ENCODE results near the gene TMEM140. TPM values are rescaled to one million over a fixed set of nuclear protein-coding genes. Genes with fewer than 3 reads are reported as not detected.

TMEM140 gene
- total and polyA plus RNA-seq, 9 of the 15 experiments (the other 6 are each of a cell fraction or from before 2014, with no cell fraction given): 0.03 to 0.82 (median 0.23) TPM

DNA sequence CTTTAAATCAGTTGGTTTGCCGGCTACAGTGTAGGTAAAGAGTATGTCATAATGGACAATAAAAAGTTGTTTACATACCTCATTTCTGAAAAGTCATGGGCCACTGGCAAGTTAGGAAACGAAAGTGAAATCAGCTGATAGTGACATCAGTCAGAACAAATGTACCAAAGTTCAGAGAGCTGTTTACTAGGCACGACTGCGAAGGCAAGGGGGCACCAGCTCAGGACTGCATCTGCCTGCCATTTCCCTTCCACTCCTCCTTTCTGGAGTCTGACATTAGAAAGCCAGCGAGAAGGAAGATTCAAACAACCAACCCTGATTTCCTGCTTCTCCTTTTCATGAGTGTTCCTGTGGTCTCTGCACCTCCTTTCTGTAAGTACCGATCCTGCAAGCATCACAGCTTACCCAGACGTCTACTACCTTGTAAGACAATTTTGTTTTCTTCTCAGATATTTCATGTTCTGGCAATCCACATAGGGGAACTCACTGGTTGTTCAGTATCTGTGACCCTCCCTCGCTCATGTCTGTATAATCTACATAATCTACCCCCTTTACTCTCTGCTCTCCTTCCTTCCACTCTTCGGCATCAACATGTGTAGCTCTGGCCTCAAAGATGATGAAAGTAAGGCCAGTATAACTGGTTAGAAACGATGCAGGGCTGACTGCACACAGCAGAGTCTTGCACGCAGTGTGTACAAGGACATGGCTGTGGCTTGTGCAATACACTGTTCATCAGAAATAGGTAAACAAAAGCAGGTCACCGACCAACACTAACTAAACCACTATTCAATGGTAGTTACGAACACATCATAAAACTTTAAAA lies at the start of gene TMEM140 (continued):
- TF ChIP-seq ZNF778 (CRISPR knock-in tag; IDR thresholded peaks at IDR 0.05) (no peak), MED1 (CRISPR knock-in tag; IDR thresholded peaks at IDR 0.05; ENCODE audit: borderline replicate concordance) (no peak), ZKSCAN3 (CRISPR knock-in tag; IDR thresholded peaks at IDR 0.05) (no peak), DMBX1 (CRISPR knock-in tag; IDR thresholded peaks at IDR 0.05; ENCODE audit: borderline replicate concordance) (no peak), BRD4 (IDR thresholded peaks at IDR 0.05) (no peak), GABPB1 (CRISPR knock-in tag; IDR thresholded peaks at IDR 0.05) (no peak), ZBTB7A (IDR thresholded peaks at IDR 0.05; ENCODE audit: borderline replicate concordance, control insufficient read depth, low read depth, low read length) (no peak), HNRNPL (IDR thresholded peaks at IDR 0.05; ENCODE audit: low read depth, low read length) (no peak), NONO (IDR thresholded peaks at IDR 0.05; ENCODE audit: low read depth in 2 of 2, low read length in 1 of 2) (no peak)
- TF ChIP-seq, protein P1, sequence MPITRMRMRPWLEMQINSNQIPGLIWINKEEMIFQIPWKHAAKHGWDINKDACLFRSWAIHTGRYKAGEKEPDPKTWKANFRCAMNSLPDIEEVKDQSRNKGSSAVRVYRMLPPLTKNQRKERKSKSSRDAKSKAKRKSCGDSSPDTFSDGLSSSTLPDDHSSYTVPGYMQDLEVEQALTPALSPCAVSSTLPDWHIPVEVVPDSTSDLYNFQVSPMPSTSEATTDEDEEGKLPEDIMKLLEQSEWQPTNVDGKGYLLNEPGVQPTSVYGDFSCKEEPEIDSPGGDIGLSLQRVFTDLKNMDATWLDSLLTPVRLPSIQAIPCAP (CRISPR knock-in tag; IDR thresholded peaks at IDR 0.05; ENCODE audit: borderline replicate concordance): no peak
- TF ChIP-seq, protein P2, sequence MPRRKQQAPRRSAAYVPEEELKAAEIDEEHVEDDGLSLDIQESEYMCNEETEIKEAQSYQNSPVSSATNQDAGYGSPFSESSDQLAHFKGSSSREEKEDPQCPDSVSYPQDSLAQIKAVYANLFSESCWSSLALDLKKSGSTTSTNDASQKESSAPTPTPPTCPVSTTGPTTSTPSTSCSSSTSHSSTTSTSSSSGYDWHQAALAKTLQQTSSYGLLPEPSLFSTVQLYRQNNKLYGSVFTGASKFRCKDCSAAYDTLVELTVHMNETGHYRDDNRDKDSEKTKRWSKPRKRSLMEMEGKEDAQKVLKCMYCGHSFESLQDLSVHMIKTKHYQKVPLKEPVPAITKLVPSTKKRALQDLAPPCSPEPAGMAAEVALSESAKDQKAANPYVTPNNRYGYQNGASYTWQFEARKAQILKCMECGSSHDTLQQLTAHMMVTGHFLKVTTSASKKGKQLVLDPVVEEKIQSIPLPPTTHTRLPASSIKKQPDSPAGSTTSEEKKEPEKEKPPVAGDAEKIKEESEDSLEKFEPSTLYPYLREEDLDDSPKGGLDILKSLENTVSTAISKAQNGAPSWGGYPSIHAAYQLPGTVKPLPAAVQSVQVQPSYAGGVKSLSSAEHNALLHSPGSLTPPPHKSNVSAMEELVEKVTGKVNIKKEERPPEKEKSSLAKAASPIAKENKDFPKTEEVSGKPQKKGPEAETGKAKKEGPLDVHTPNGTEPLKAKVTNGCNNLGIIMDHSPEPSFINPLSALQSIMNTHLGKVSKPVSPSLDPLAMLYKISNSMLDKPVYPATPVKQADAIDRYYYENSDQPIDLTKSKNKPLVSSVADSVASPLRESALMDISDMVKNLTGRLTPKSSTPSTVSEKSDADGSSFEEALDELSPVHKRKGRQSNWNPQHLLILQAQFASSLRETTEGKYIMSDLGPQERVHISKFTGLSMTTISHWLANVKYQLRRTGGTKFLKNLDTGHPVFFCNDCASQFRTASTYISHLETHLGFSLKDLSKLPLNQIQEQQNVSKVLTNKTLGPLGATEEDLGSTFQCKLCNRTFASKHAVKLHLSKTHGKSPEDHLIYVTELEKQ (CRISPR knock-in tag; IDR thresholded peaks at IDR 0.05): no peak
- TF ChIP-seq, protein P3, sequence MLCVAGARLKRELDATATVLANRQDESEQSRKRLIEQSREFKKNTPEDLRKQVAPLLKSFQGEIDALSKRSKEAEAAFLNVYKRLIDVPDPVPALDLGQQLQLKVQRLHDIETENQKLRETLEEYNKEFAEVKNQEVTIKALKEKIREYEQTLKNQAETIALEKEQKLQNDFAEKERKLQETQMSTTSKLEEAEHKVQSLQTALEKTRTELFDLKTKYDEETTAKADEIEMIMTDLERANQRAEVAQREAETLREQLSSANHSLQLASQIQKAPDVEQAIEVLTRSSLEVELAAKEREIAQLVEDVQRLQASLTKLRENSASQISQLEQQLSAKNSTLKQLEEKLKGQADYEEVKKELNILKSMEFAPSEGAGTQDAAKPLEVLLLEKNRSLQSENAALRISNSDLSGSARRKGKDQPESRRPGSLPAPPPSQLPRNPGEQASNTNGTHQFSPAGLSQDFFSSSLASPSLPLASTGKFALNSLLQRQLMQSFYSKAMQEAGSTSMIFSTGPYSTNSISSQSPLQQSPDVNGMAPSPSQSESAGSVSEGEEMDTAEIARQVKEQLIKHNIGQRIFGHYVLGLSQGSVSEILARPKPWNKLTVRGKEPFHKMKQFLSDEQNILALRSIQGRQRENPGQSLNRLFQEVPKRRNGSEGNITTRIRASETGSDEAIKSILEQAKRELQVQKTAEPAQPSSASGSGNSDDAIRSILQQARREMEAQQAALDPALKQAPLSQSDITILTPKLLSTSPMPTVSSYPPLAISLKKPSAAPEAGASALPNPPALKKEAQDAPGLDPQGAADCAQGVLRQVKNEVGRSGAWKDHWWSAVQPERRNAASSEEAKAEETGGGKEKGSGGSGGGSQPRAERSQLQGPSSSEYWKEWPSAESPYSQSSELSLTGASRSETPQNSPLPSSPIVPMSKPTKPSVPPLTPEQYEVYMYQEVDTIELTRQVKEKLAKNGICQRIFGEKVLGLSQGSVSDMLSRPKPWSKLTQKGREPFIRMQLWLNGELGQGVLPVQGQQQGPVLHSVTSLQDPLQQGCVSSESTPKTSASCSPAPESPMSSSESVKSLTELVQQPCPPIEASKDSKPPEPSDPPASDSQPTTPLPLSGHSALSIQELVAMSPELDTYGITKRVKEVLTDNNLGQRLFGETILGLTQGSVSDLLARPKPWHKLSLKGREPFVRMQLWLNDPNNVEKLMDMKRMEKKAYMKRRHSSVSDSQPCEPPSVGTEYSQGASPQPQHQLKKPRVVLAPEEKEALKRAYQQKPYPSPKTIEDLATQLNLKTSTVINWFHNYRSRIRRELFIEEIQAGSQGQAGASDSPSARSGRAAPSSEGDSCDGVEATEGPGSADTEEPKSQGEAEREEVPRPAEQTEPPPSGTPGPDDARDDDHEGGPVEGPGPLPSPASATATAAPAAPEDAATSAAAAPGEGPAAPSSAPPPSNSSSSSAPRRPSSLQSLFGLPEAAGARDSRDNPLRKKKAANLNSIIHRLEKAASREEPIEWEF (CRISPR knock-in tag; IDR thresholded peaks at IDR 0.05): 0 out of 2 replicates have a peak, but pooled peaks have one; percentile 19
- TF ChIP-seq, protein P4, sequence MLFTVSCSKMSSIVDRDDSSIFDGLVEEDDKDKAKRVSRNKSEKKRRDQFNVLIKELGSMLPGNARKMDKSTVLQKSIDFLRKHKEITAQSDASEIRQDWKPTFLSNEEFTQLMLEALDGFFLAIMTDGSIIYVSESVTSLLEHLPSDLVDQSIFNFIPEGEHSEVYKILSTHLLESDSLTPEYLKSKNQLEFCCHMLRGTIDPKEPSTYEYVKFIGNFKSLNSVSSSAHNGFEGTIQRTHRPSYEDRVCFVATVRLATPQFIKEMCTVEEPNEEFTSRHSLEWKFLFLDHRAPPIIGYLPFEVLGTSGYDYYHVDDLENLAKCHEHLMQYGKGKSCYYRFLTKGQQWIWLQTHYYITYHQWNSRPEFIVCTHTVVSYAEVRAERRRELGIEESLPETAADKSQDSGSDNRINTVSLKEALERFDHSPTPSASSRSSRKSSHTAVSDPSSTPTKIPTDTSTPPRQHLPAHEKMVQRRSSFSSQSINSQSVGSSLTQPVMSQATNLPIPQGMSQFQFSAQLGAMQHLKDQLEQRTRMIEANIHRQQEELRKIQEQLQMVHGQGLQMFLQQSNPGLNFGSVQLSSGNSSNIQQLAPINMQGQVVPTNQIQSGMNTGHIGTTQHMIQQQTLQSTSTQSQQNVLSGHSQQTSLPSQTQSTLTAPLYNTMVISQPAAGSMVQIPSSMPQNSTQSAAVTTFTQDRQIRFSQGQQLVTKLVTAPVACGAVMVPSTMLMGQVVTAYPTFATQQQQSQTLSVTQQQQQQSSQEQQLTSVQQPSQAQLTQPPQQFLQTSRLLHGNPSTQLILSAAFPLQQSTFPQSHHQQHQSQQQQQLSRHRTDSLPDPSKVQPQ (CRISPR knock-in tag; IDR thresholded peaks at IDR 0.05; ENCODE audit: borderline replicate concordance): no peak

All from K562 (cell line).